GM19455 (cell line): Measurements from ENCODE around the gene TRAF1.
A peak's percentile ranks its signal among the peaks of the same experiment; 100 is the strongest.

Experiments used
- ATAC-seq: cut with Tn5 transposase; IDR thresholded peaks from one replicate; pipeline ENCODE4 v1.9.1; 2021; ENCODE audit not compliant: unreplicated experiment

The TRAF1 gene

DNA sequence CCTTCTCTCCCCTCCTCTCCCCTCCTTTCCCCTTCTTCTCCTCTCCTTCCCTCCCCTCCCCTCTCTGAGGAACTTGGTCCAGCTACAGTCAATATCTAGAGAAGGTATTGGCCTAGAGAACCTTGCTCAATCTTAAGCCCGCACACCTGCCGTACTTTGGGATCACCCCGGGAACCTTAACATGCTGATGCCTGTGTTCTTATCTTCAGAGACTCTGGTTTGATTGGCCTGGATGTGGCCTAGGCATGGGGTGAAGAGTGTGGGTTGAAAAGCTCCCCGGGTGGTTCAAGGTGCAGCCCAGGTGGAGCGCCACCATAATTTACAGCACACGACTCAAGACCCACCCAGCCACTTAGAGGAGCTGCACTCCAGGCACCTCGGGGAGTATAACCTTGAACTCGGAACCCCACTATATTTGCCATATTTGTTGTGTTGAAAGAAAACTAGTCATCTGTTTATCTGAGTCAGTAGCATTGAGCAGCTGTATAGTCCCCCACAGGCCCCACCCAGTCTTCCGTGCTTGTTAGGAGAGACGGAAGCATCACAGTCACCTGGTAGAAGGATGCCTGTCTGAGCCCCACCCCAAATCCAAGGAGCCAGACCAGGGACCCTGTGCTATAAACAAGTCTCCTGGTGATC, 35.2 kb downstream of the TRAF1 start:
- ATAC-seq, result no peak

DNA sequence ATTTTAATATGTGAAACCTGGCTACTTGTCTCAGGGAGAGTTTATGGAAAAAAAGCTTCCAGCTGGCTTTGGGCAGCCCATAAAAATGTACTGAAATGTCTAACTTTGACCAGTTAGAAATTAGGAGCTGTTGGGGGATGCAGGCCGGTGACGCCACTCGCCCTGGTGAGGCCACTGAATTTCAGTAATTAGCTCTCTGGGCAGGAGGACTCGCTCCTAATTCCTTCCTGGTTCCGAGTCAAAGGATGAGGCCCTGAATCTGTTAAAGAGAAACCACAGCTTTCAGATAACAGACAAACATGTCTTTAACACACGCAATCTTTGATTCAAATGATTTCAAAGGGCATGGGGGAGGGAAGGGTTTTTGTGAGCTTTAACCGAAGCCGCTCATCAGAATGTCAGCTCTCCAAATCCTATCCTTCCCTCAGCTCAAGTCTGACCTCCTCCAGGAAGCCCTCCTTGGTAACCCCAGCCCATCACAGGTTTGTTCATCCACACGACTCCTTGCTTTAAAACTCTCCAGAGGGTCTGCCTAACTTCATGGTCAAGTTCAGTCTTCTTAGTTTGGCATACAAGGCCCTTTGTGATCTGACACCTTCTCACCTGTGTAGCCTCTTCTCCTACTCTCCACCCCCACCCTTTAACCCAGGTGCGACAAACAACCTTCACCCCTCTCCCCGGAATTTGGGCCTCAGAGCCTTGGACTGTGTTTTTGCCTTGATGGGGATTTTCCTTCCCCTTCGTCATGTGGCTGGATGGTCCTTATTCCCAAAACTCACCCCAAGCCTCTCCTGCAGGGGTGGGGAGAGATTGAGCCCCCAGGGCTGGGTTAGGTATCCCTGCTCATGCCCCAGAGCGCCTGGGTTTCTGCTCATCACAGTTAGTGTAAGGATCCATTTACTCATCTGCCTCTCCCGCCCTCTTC, 36.0 kb downstream of the TRAF1 start:
- ATAC-seq, result no peak

DNA sequence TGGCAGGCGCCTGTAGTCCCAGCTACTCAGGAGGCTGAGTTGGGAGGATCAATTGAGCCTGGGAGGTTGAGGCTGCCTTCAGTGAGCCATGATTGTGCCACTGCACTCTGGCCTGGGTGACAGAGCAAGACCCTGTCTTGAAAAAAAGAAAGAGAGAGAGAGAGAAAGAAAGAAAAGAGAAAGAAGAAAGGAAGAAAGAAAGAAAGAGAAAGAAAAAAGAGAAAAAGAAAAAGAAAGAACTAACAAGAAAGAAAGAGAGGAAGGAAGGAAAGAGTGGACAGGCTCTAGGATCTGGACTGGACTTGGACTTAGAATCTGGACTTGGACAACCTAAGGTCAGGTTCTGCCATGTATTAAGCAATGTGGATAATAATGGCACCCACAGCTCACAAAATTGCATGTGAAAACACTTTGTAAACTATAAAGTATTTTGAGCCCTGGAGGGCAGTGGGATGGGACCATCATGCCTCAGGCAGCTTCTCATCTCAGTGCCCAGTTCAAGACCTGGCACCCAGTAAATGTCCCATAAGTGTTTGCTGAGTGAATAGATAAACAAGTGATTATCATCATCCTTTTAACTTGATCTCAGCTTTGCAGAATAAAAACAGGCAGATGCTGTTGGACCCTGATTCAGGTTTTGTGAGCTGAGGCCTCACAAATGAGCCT, 36.9 kb downstream of the TRAF1 start:
- no peak for ATAC-seq

DNA sequence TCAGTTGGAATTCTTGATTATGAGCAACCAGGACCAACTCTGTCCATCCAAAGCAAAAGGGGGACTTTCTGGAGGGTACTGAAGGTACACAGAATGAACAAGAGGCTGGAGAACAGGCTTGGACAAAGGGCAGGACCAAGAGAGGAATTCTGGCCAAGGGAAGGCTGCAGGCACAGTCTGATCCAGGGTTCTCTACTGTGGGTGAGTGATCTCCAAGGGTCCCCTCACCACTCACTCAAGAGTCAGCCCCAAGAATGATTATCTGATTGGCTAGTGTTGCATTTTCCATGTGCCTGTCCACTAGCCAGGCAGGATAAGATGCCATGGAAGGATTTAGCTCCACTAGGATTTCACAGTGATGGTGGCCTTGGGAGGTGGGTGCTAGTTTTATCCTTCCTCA, 38.0 kb downstream of the TRAF1 start:
- no peak for ATAC-seq

DNA sequence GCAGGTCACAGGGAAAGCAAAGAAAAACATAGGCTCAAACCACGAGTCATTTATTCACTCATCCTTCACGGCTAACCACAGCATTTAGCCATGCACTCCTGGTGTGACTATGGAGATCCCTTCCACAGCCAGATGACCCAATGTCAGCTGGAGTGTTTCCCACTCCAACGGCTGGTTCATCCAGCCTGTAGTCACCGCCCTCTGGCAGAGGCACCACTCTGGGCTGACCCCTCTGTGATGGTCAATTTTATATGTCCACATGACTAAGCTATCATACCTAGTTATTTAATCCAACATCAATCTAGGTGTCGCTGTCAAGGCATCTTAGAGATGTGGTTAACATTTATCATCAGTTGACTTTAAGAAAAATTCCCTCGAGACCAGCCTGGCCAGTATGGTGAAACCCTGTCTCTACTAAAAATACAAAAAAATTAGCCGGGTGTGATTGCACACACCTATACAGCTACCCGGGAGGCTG, 40.1 kb downstream of the TRAF1 start:
- ATAC-seq, result no peak

DNA sequence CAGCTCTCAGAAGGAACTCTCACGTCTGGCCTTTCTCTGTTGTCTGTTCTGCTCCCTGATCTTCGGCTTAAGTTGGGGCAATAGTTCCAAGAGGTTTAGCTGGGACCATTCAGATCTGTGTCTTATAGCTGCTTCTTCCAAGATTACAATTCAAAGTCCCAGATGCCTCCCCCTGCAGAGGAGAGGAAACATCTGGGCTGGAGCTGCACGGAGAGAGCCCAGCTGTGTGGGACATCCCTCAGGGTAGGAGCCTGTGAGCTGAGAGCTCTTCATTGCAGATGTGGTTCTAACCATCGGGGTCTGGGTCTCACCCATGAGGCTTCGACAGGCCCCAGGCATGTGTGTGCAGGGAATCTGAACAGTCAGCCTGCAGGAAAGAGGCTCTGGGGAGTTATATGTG, 40.6 kb downstream of the TRAF1 start:
- ATAC-seq, result no peak

DNA sequence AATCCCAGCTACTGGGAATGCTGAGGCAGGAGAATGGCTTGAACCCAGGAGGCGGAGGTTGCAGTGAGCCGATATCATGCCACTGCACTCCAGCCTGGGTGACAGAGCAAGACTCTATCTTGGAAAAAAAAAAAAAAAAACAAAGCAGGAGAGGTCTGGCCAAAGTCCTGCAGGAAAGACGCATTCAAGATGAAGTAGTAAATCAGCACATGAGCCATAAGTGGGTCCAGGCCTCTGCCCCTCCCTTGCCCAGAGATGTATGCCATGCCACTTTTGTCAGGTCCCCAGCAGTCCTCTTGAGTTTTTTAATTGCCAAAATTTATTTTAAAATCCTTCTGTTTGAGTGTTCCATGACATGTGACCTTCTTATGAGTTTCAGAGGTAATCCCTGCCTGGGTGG, 41.1 kb downstream of the TRAF1 start:
- ATAC-seq, result no peak

DNA sequence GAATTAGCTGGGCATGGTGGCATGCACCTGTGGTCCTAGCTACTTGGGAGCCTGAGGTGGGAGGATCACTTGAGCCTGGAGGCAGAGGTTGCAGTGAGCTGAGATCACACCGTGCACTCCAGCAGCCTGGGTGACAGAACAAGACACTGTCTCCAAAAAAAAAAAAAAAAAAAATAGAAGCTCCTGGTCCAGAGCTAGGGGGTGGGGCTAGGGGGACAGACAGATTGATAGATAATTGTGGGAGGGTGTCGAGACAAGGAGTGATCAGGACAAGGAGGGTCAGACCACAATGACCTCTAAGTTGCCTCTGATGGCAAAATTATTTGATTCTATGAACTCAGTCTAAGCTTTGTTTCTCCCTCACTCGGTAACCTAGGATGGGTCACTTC, 43.0 kb downstream of the TRAF1 start:
- no peak for ATAC-seq

DNA sequence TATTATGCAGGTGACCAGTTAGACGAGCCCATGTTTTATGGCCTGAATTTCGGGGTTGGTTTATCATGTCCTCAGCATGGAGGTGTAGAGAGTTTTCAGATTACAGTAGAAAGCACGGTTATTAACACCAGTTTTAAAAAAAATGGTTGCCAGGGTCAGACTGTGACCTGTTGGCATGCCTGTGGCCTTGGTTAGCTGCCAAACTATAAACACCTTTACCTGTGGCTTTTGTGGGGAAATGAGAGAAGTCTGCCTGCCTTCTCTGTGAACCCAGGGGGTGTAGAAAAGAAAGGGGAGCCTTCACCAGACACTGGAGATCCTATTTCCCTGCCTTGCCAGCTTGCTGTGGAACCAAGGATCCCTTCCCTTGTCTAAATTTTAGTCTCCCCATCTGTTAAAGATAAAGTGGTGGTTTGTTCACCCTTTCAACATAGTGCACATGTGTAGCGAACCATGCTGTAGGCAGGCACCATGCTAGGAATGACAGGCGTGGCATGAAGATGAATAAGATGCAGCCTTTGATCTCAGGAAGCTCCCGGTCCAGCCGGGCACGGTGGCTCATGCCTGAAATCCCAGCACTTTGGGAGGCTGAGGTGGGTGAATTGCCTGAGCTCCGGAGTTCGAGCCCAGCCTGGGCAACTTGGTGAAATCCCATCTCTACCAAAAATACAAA, 43.5 kb downstream of the TRAF1 start:
- ATAC-seq, result no peak

DNA sequence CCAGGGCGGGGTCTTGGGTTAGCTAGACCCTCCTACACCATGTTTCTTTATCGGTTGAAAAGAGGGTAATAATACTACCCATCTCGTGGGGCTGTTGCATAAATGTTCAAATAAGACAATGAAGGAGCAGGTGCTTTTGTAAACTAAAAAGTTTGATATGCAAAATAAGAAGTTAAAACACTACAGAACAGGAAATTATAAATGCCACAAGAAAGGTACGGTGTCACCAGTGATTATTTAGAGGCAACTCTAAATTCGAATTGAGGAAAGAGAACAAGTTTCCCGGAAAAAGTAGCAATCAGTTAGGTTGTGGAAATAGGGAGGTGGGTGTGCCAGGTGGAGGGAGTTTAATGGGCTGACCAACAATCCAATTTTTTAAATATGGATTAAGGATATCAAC, 47.1 kb downstream of the TRAF1 start:
- no peak for ATAC-seq

DNA sequence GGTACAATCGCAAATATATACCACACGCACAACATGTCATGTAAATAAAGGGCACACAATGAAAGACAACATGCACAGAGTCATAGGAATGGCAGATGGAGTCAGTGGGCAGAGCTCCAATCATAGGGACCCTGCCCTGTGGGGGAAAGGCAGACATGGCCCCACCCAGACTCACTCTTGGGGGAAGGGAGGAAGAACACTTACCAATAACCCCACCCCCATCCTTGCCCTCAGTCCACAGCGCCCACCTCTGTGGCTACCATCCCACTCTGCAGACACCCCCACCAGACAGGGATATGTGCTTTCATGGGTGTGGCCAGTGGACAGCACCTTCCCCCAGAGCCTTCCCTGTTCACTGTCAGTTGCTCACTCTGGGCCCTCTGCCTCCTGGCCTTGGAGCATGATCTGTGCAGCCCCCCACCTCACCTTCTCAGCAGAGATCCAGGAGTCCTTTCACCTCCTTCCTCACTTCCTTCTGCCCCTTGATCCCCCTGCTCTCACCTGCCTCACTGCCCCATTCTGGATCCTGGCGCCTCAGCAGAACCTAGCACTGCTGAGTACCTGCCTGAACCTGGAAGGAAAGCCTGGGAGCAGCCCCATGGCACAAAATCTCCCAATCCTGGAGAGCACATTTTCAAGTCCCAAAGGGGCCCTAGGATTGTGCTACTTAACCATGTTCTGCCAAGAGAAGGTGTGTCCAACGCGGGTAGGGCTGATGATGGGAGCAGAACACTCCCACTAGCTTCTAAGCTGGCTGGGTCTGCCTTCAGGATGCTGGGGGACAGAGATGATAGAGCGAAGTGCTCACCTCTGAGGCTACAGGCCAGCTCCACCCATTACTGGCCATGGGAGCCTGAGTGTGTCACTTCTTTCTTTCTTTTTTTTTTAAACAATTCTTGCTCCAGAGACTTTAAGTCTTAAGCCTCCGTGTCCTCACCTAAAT, 48.1 kb downstream of the TRAF1 start:
- no peak for ATAC-seq

DNA sequence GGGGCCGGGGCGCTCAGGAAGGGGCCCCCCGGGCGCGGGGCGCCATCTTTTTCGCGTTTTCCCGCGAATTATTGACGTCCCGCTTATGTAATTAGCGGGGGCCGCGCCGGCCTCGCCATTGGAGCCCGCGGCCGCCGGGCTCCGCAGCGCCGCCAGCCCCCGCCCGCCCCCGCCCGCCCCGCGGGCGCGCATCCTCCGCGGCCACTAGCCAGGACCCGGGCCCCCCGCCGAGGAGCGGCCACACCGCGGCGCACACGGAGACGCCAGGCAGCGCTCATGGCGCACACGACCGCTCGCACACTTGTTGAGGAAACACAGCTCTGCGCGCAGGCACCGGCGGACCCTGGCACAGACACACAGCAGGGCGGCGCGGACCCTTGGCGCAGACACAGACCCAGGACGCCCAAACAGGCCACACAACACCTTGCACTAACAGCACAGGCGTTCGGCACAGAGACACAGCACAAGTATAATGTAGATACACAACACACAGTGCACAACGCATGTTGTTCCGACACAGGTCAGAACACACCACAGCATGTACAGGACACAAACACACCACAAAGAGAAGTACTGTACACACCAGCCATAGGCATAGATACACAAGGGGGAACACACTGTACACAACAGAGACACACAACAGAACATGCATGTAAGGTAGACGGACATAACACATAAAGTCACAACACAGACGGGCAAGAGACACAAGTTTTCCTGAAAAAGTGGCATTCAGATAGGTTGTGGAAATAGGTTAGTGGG, 49.1 kb downstream of the TRAF1 start:
- peak; percentile 36 for ATAC-seq

DNA sequence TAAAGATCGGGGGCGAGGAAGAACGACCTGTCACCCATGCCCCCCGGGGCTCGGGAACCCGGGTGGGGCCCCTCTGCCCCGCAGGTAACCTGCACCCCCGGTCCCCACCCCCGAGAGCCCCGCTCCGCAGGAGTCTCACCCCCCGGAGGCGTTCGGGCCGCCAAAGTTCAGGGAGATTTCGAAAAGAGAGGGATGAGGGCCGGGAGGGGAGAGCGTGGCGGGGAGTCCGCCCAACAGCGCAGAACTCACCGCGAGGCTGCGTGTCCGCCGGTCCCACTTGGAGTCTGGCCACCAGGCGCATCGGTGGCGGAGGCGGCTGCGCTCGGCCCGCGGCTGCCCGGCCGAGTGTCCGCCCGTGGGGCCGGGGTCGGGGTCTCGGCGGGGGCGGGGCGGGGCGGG, 49.8 kb downstream of the TRAF1 start, which contains the start of gene PHF19:
PHF19 (minus strand) TSS at position 347 of the 399 bp plus-strand sequence. CDS start 2,447 bp downstream, outside the sequence.
- ATAC-seq, result peak; percentile 31

DNA sequence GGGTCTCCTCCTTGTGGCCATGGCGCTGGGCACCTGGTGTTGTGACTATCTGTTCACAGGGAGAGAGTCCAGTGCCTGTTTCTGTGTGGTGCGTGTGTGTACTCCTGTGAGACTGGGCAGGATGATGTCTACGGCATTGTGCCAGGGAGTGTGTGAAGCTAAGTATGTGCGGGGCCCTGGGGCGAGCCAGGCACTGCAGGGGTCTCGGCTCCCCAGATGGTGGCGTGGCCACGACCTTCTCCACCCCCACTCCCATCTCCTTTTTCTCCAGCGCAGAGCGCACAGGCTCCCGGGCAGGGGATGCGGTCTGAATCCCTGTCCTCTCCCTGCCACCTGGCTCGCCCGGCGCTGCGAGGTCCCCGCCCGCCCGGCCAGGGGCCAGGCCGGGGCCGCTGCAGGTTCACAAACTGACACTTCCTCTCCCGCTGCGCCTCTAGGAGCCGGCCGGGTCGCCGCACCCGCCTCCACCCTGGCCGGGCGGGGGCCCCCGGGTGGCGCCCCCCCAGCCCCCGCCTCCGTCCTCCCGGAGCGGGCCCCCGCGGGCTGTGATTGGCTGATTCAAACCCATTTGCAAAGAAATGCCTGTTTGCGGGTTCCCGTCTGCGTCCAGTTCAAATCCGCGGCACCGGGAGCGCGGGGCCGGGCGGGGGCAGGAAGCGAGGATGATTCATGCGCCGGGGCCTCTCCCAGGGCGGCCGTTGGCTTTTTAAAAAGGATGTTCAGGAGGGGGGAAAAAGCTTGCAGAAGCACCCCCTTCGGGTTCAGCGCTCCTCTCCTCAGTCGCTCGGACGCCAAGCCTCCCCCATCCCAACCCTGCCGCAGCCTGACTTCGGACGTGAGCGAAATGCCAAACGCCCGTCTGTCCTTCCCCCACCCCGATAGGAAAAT, 50.4 kb downstream of the TRAF1 start:
- peak; percentile 59 for ATAC-seq

DNA sequence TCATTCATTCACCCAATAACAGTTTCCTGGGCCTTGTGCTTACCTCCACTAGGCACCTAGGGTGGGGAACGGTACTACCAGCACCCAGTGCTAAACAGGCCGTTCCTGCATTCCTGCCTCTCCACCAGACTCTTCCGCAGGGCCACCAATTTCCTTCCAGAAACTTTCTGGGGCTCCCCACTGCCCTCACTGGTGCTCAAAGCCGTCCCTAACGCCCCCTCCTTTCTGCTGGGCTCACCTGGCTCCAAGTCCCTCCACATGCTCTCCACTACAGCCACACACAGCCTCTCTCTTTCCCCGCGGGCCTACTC, 51.0 kb downstream of the TRAF1 start:
- ATAC-seq, result no peak

DNA sequence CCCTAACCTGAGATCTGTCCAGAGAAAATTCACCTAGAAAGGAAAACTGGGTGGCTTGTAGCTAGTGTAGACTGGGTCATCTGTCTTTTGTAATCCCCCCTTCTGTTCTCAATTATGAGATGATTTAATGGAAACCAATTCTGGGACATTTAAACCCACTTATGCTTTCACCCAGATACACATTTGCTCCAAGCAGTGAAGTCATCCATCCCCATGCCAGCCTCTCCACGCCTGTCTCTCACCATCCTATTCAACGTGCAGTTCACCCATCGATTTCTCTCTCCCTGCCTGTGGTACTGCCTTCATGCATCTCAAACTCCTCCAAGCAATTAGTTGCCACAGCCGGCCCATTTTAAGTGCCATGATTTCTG, 51.4 kb downstream of the TRAF1 start:
- ATAC-seq, result no peak

DNA sequence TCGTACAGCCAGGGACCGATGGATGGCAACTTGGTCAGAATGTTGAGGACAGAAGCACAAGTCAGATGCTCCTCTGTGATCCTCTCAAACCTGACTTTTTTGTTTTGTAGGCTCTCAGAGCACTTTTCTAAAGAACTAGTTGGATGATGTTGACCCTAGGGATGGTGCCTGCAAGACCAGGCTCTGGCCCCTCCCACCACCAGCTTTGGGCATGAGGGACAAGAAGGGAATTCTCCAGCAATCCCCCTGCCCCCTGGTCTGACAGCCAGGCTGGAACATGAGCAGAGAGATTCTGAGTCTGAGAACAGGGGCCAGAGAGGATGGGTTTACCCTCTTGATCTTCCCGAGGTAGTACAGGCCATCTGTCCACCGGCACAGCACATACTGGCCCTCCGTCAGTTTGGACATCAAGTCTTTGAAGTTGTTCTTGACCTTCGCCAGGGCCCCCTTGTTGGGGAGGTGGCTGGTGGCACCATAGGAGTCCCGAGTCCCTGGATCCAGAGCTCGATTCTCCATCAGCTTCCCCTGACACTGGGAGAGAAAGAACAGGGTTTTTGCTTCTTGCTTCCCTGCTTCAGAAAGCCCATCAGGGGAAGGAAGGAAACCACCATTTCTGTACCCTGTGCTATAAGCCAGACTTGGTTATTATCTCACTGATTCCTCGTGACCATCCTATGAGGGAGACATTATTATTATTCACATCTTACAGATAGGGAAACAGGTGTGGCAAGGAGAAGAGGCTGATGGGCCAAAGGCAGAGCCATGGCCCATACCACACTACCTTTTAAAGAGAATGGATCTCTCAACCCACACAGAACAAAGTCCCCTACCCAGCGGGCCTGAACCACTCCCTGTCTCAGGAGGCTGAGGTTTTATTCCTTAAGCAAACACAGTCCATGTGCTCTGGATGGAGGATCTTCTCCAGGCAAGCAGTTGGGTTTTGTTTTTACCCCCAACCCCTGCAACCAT, 52.1 kb downstream of the TRAF1 start:
- no peak for ATAC-seq
